HG02852 (cell line): ENCODE data around the gene TTC13.
"Not testable (repeated sequence)": the region's sequence is repeated elsewhere in the genome, so short reads cannot be mapped to it uniquely, and the experiment has no call there.

Source experiments
- ATAC-seq: cut with Tn5 transposase; IDR thresholded peaks from one replicate; pipeline ENCODE4 v1.9.1; 2021; ENCODE audit warnings: mild to moderate bottlenecking, moderate library complexity; ENCODE audit not compliant: unreplicated experiment

Gene TTC13

GRCh38 chr1:230992100-230992774, 13.6 kb upstream of the TTC13 start:
- ATAC-seq, result no peak

GRCh38 chr1:230987448-230987847, 8.8 kb upstream of the TTC13 start:
- no peak for ATAC-seq

- ATAC-seq, result no peak
Observed at GRCh38 chr1:230986976-230987375, 8.3 kb upstream of the TTC13 start.

- no peak for ATAC-seq
Observed at GRCh38 chr1:230985711-230986110, 7.0 kb upstream of the TTC13 start.

GRCh38 chr1:230984622-230985515, 6.2 kb upstream of the TTC13 start:
- not testable (repeated sequence) for ATAC-seq

- ATAC-seq, result no peak
Observed at GRCh38 chr1:230983811-230984210, 5.2 kb upstream of the TTC13 start.

- no peak for ATAC-seq
Observed at GRCh38 chr1:230982696-230983095, 4.0 kb upstream of the TTC13 start.

- ATAC-seq, result no peak
Observed at GRCh38 chr1:230979952-230980351, 1.3 kb upstream of the TTC13 start.

- no peak for ATAC-seq
Observed at GRCh38 chr1:230979389-230979716, 692 bp upstream of the TTC13 start.

GRCh38 chr1:230977761-230978490, 735 bp downstream of the TTC13 start:
- ATAC-seq, result peak; percentile 9

- no peak for ATAC-seq
Observed at GRCh38 chr1:230976825-230977747, 1.6 kb downstream of the TTC13 start.

- no peak for ATAC-seq
Observed at GRCh38 chr1:230976360-230976759, 2.3 kb downstream of the TTC13 start.

- ATAC-seq, result no peak
Observed at GRCh38 chr1:230975636-230976035, 3.0 kb downstream of the TTC13 start.

- ATAC-seq, result peak; percentile 77
Observed at GRCh38 chr1:230972855-230973271, 5.8 kb downstream of the TTC13 start.

- no peak for ATAC-seq
Observed at GRCh38 chr1:230971771-230972170, 6.9 kb downstream of the TTC13 start.

GRCh38 chr1:230970432-230970831, 8.2 kb downstream of the TTC13 start:
- ATAC-seq, result no peak

- no peak for ATAC-seq
Observed at GRCh38 chr1:230966358-230966873, 12.2 kb downstream of the TTC13 start.

- ATAC-seq, result no peak
Observed at GRCh38 chr1:230965535-230965934, 13.1 kb downstream of the TTC13 start.

- ATAC-seq, result no peak
Observed at GRCh38 chr1:230964896-230965295, 13.8 kb downstream of the TTC13 start.

- no peak for ATAC-seq
Observed at GRCh38 chr1:230958370-230958769, 20.3 kb downstream of the TTC13 start.
